Stimulated activated CD4-positive, alpha-beta T cell treated with anti-CD3 and anti-CD28 coated beads, Interleukin-12 subunit alpha, Interleukin-12 subunit beta, amount 100 ng/mL, for 4 hours (primary cell): ENCODE measurements around the gene GNA12.

ENCODE experiments used
- DNase-seq: peaks from one replicate; pipeline ENCODE4 v3.0.0-alpha.2; 2020

Gene GNA12

GRCh38 chr7:2834748-2835441, 9.2 kb downstream of the GNA12 start:
- DNase-seq, result no peak

GRCh38 chr7:2833083-2833910, 10.8 kb downstream of the GNA12 start:
- no peak for DNase-seq

GRCh38 chr7:2832461-2832860, 11.6 kb downstream of the GNA12 start:
- DNase-seq, result no peak

GRCh38 chr7:2830609-2831376, 13.3 kb downstream of the GNA12 start:
- no peak for DNase-seq

GRCh38 chr7:2829040-2829439, 15.1 kb downstream of the GNA12 start:
- DNase-seq, result no peak

- no peak for DNase-seq
These were observed 17.3 kb downstream of the GNA12 start for GRCh38 chr7:2826771-2827170.

- DNase-seq, result no peak
These were observed 18.4 kb downstream of the GNA12 start for GRCh38 chr7:2825559-2826227.

GRCh38 chr7:2824678-2825461, 19.2 kb downstream of the GNA12 start:
- no peak for DNase-seq

- no peak for DNase-seq
These were observed 20.0 kb downstream of the GNA12 start for GRCh38 chr7:2824026-2824677.

GRCh38 chr7:2823130-2823529, 21.0 kb downstream of the GNA12 start:
- no peak for DNase-seq

- no peak for DNase-seq
These were observed 22.1 kb downstream of the GNA12 start for GRCh38 chr7:2821842-2822507.

GRCh38 chr7:2821161-2821841, 22.8 kb downstream of the GNA12 start:
- no peak for DNase-seq

GRCh38 chr7:2820508-2820934, 23.6 kb downstream of the GNA12 start:
- no peak for DNase-seq

- DNase-seq, result no peak
These were observed 24.1 kb downstream of the GNA12 start for GRCh38 chr7:2819954-2820397.

GRCh38 chr7:2819161-2819953, 24.8 kb downstream of the GNA12 start:
- no peak for DNase-seq

- no peak for DNase-seq
These were observed 25.5 kb downstream of the GNA12 start for GRCh38 chr7:2818653-2819052.

- DNase-seq, result no peak
These were observed 26.0 kb downstream of the GNA12 start for GRCh38 chr7:2818121-2818520.

GRCh38 chr7:2817456-2817855, 26.7 kb downstream of the GNA12 start:
- no peak for DNase-seq

GRCh38 chr7:2815875-2816245, 28.2 kb downstream of the GNA12 start:
- no peak for DNase-seq
